ENCODE measurements around the gene ENTR1. TPM values are rescaled to one million over a fixed set of nuclear protein-coding genes. Genes with fewer than 3 reads are reported as not detected.

ENTR1 gene
- total and polyA plus RNA-seq, 2 of the 4 experiments (the other 2 are of a cell fraction) = 14.5 to 37.3 TPM

DNA sequence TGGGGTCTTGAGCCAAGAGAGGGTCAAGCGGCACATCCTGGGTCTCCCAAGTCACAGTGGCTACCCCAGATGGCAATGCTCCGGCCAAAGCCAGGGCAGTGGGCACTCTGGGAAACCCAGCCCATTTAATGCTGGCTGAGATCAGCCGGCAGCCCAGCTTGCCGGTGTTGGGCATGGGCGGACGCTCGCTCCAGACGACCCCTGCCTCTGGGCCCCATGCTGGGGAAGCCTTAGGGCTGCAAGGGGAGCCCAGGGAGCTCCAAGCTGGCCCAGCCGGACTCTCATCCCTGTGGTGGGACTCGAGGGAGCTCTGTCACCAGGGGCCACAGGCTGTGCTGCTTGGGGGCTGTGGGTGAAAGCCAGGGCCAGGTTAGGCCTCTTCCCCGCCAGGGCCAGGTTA lies 31.0 kb downstream of the ENTR1 start:
- 94% methylated on average over 3 of the region's 11 CpGs; no CpG with 5 or more reads in 1 of the 2 experiments for WGBS, 2 experiments (ENCODE audit: extremely low coverage in 2 of 2, insufficient read length in 1 of 2)
- H2AK9ac ChIP-seq (replicated peaks; ENCODE audit: low read depth, low read length, poor library complexity) = no peak overlapping the region
- no peak for DNase-seq
- H3K23ac ChIP-seq (ENCODE audit: low read depth, low read length) = no peak overlapping the region
- H3K36me3 ChIP-seq (ENCODE audit: control insufficient read depth, insufficient read depth, low read length) = peaks cover 49% of the 10 kb centered on the region
- intact Hi-C loops (cut with micrococcal nuclease) = no loop called here
- no peaks in the 10 kb centered on the region for H3K4me1 ChIP-seq (ENCODE audit: control insufficient read depth, insufficient read depth, low read length)
- BruUV-seq (replicated peaks) = no TSS peak
- no peaks in the 10 kb centered on the region for H3K27me3 ChIP-seq (ENCODE audit: control insufficient read depth, insufficient read depth, low read length)
- no peak overlapping the region for H3K27ac ChIP-seq (ENCODE audit: insufficient read depth, low read length)
- ChIA-PET POLR2A (ENCODE audit: unreplicated experiment) (interaction anchor here (0.5 kb wide), 1 partner anchor 17 kb away, joined by 3 read pairs; no protein-coding TSS in a partner anchor), CTCF (no interaction called here)
- H4K91ac ChIP-seq (ENCODE audit: insufficient read depth, low read depth, low read length) = no peak overlapping the region
- H2BK120ac ChIP-seq (ENCODE audit: low read depth, low read length) = no peak overlapping the region
- H3K4me3 ChIP-seq (ENCODE audit: insufficient read depth, low read depth, low read length) = no peak overlapping the region
- no peak overlapping the region for H3K4ac ChIP-seq (ENCODE audit: low read depth, low read length)
- H2AFZ ChIP-seq (replicated peaks; ENCODE audit: low read length, poor library complexity) = no peak overlapping the region
- no peak for ATAC-seq (ENCODE audit: low read depth)
- no peak overlapping the region for H2BK5ac ChIP-seq (ENCODE audit: low read depth, low read length, poor library complexity, severe bottlenecking)
- H4K8ac ChIP-seq (ENCODE audit: low read depth in 2 of 2, low read length in 2 of 2) = no peak overlapping the region
- no peak overlapping the region for H2BK20ac ChIP-seq (ENCODE audit: low read depth, low read length)
- H3K18ac ChIP-seq (ENCODE audit: low read depth, low read length) = no peak overlapping the region
- H2AK5ac ChIP-seq (ENCODE audit: low read depth, low read length) = no peak overlapping the region
- no peak overlapping the region for H3K4me2 ChIP-seq (ENCODE audit: low read depth, low read length)
- no peaks in the 10 kb centered on the region for H3K79me1 ChIP-seq (ENCODE audit: low read depth in 1 of 2, low read length in 2 of 2)
- no peak overlapping the region for H4K5ac ChIP-seq (ENCODE audit: low read depth, low read length)
- H3K9ac ChIP-seq (ENCODE audit: low read depth, low read length) = no peak overlapping the region
- H4K20me1 ChIP-seq (ENCODE audit: insufficient read depth, low read length) = no peaks in the 10 kb centered on the region
- in situ Hi-C loops (cut with MboI; ENCODE audit: low sequenced_read_pairs) = no loop called here
- H3K9me1 ChIP-seq (ENCODE audit: insufficient read depth, low read length) = no peaks in the 10 kb centered on the region
- no peak overlapping the region for H3K14ac ChIP-seq (replicated peaks; ENCODE audit: low read depth, low read length)
- no peak overlapping the region for H2BK15ac ChIP-seq (ENCODE audit: low read depth, low read length)
- dilution Hi-C loops (cut with HindIII; ENCODE audit: low sequenced_read_pairs, unreplicated experiment) = no loop called here
- TF ChIP-seq MXI1 (IDR thresholded peaks at IDR 0.05; ENCODE audit: borderline replicate concordance, low read depth, low read length) (no peak), RFX5 (IDR thresholded peaks at IDR 0.05; ENCODE audit: low read depth, low read length) (no peak), RAD21 (IDR thresholded peaks at IDR 0.05; ENCODE audit: low read length) (no peak), BHLHE40 (IDR thresholded peaks at IDR 0.05; ENCODE audit: low read depth, low read length) (no peak), POLR2A (IDR thresholded peaks at IDR 0.05; ENCODE audit: low read depth, low read length) (no peak), MAZ (IDR thresholded peaks at IDR 0.05; ENCODE audit: borderline replicate concordance, low read depth, low read length) (no peak)
- TF ChIP-seq, protein P1, sequence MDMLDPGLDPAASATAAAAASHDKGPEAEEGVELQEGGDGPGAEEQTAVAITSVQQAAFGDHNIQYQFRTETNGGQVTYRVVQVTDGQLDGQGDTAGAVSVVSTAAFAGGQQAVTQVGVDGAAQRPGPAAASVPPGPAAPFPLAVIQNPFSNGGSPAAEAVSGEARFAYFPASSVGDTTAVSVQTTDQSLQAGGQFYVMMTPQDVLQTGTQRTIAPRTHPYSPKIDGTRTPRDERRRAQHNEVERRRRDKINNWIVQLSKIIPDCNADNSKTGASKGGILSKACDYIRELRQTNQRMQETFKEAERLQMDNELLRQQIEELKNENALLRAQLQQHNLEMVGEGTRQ (IDR thresholded peaks at IDR 0.05; ENCODE audit: low read depth, low read length) = no peak
- no peak overlapping the region for H3K56ac ChIP-seq (ENCODE audit: extremely low read depth, insufficient read depth, low read length)
- no peaks in the 10 kb centered on the region for H3K9me3 ChIP-seq (ENCODE audit: control insufficient read depth, insufficient read depth, low read length)

Data from IMR-90 (cell line).